Karpas-422 (cell line): ENCODE results near the gene FUNDC2. TPM values are rescaled to one million over a fixed set of nuclear protein-coding genes. Genes with fewer than 3 reads are reported as not detected.

Experiments used
- DNase-seq: peaks from one replicate; pipeline ENCODE4 v3.0.0-alpha.2; 2015
- H2AFZ ChIP-seq: fragments of 200-600 bp; sonication (generic); 2 replicates; pipeline ENCODE4 v1.6.1; 2014; ENCODE audit warnings: antibody characterized with exemption, low read length, mixed read lengths
- H3K27ac ChIP-seq: fragments of 200-600 bp; sonication (generic); 2 replicates; pipeline ENCODE4 v1.5.1; 2014; ENCODE audit warnings: mild to moderate bottlenecking, low read length, moderate library complexity
- H3K27me3 ChIP-seq: fragments of 200-600 bp; sonication (generic); 2 replicates; pipeline ENCODE4 v1.6.1; 2014; ENCODE audit warnings: low read length, mixed read lengths
- H3K36me3 ChIP-seq: fragments of 200-600 bp; sonication (generic); 2 replicates; pipeline ENCODE4 v1.6.1; 2014; ENCODE audit warnings: low read length, mixed read lengths; ENCODE audit not compliant: insufficient read depth
- H3K4me1 ChIP-seq: fragments of 200-600 bp; sonication (generic); 2 replicates; pipeline ENCODE4 v1.6.1; 2014; ENCODE audit warnings: mild to moderate bottlenecking, low read length, mixed read lengths
- H3K4me2 ChIP-seq: fragments of 200-600 bp; sonication (generic); 2 replicates; pipeline ENCODE4 v1.6.1; 2014; ENCODE audit warnings: low read length, low read depth, mild to moderate bottlenecking; ENCODE audit not compliant: poor library complexity, severe bottlenecking
- H3K4me3 ChIP-seq: fragments of 200-600 bp; sonication (generic); 2 replicates; pipeline ENCODE4 v1.5.1; 2014; ENCODE audit warnings: mild to moderate bottlenecking, antibody characterized with exemption, low read length, mixed read lengths
- H3K79me2 ChIP-seq: fragments of 200-600 bp; sonication (generic); 2 replicates; pipeline ENCODE4 v1.6.1; 2014; ENCODE audit warnings: mild to moderate bottlenecking, low read length, mixed read lengths
- H3K9ac ChIP-seq: fragments of 200-600 bp; sonication (generic); 2 replicates; pipeline ENCODE4 v1.6.0; 2014; ENCODE audit warnings: low read length
- H3K9me2 ChIP-seq: fragments of 200-600 bp; sonication (generic), shearing (Covaris generic); replicated peaks from 2 replicates; pipeline ENCODE4 v1.6.0; 2014; ENCODE audit warnings: mild to moderate bottlenecking, low read length, moderate library complexity; ENCODE audit not compliant: insufficient read depth
- H3K9me3 ChIP-seq: fragments of 300-700, 200-600 bp; sonication (generic); 2 replicates; pipeline ENCODE4 v1.6.1; 2014; ENCODE audit warnings: low read length, mixed read lengths
- H4K20me1 ChIP-seq: fragments of 200-600 bp; sonication (generic); 2 replicates; pipeline ENCODE4 v1.6.1; 2014; ENCODE audit warnings: mild to moderate bottlenecking, antibody characterized with exemption, low read length, low read depth; ENCODE audit not compliant: insufficient read depth
- total RNA-seq: library from RNA; depleted of rRNA; stranded (reverse); fragments of >200 nt; shearing (Covaris generic); gene quantifications from 2 replicates; pipeline ENCODE4 v1.2.3, GENCODE V29; 2014; ENCODE audit warnings: low replicate concordance; rRNA removed

The FUNDC2 gene, protein sequence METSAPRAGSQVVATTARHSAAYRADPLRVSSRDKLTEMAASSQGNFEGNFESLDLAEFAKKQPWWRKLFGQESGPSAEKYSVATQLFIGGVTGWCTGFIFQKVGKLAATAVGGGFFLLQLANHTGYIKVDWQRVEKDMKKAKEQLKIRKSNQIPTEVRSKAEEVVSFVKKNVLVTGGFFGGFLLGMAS
- total RNA-seq = 38.9 and 55.2 TPM in 2 replicates

DNA sequence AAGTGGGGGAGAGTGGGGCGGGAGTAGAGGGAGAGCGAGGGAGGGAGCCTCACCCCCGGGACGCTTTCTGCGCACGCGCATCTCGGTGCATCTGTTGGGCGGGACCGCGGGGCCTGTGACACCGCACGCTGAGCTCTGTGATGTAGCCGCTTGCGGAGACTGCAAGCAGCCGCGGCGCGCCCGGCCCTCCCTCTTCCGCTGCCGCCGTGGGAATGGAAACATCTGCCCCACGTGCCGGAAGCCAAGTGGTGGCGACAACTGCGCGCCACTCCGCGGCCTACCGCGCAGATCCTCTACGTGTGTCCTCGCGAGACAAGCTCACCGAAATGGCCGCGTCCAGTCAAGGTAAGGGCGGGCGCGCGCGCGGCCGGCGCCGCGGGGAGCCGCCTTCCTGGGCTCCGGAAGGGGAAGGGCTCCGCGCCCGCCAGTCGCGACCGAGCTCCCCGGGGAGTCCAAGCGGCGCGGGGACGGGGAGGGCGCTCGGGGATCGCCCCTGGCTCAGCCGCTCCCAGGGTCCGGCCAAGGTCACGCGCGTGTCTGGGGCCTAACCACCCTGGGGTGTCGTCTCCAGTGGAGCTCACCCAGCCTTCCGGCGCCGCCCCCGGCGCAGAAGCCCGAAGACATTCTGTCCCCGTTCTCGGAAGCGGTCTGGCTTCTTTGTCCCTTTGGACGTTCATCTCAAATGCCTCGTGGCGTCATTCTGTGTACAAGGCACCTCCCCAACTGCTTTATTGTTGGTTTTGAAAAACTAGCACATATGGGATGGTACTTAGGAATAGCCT lies at the start of gene FUNDC2:
Gene FUNDC2, plus strand, starts transcription at position 118 of the 782 bp plus-strand sequence. Its CDS starts 95 bp downstream, at position 213.
- peak within 1 kb of the TSS; percentile 78 for H3K4me3 ChIP-seq

DNA sequence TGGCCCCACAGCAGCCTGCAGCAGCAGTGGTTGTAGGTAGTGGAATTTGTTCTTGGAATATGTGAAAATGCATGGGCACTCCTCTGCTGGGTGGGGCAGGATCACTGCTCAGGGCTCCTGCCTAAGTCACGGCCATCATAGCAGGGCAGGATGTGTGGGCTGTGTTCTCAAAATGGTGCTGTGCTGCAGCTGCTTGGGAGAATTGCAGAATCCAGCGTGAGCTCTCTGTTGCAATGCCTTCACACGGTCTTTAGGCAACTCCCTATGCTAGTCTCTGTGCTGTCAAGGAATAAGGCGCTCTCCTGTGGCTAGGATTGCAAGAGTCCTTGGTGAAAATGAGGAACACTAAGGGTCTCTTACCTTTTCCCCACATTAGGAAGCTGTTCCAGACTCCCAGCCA lies 47.0 kb upstream of the FUNDC2 start:
- Histone ChIP-seq H3K4me3 (no peak overlapping the region), H3K27me3 (no peaks in the 10 kb centered on the region), H3K9ac (no peak overlapping the region), H3K79me2 (no peaks in the 10 kb centered on the region), H3K4me1 (peaks cover 8% of the 10 kb centered on the region; the same call in 1 of the 2 replicates), H4K20me1 (no peaks in the 10 kb centered on the region), H2AFZ (no peak overlapping the region), H3K27ac (no peak overlapping the region), H3K36me3 (no peaks in the 10 kb centered on the region), H3K4me2 (no peak overlapping the region), H3K9me2 (no peaks in the 10 kb centered on the region), H3K9me3 (no peaks in the 10 kb centered on the region)
- no peak for DNase-seq

More for the DNA sequence above, at the start of gene FUNDC2:
- H3K79me2 ChIP-seq = peaks cover 40% of the 10 kb centered on the region
- H3K36me3 ChIP-seq = no peaks in the 10 kb centered on the region
- no peaks in the 10 kb centered on the region for H4K20me1 ChIP-seq
- peak within 1 kb of the TSS; percentile 84 for H3K9ac ChIP-seq
- H3K4me2 ChIP-seq = peak within 1 kb of the TSS; percentile 80
- H2AFZ ChIP-seq = 0 out of 2 replicates have a peak within 1 kb of the TSS, but pooled peaks have one; percentile 50
- H3K4me1 ChIP-seq = peaks cover 28% of the 10 kb centered on the region
- peak; percentile 96 for DNase-seq
- no peaks in the 10 kb centered on the region for H3K9me3 ChIP-seq
- H3K27ac ChIP-seq = peak within 1 kb of the TSS; percentile 91
- no peaks in the 10 kb centered on the region for H3K9me2 ChIP-seq
- H3K27me3 ChIP-seq = no peaks in the 10 kb centered on the region

DNA sequence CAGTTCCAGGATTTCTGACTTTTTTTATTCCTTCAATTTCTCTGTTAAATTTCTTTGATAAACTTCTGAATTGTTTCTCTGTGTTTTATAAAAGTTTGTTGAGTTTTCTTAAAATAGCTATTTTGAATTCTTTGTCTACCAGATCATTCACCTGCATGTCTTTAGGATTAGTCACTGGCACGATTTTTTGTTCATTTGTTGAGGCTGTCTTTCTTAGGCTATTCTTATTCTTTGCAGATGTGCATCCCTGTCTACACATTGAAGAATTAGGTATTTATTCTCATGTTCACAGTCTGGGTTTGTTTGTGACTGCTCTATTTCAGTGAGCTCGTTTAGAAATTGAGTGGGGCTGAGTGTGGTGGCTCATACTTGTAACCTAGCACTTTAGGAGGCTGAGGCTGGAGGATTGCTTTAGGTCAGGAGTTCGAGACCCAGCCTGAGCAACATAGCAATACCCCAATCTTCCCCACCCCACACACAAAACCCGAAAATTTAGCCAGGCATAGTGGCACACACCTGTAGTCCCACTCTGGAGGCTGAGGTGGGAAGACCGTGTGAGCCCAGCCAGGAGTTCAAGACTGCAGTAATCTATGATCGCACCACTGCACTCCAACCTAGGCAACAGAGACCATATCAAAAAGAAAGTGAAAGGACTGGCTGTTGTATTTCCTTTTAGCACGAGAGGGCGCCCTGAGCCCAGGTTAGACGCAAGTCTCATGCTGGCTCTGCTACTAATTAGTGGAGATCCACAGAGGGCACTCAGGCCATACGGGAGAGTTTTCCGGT lies 46.1 kb upstream of the FUNDC2 start:
- no peaks in the 10 kb centered on the region for H4K20me1 ChIP-seq
- H2AFZ ChIP-seq = peak overlapping the region; percentile 73; the same call in 1 of the 2 replicates
- no peak overlapping the region for H3K27ac ChIP-seq
- H3K9me3 ChIP-seq = no peaks in the 10 kb centered on the region
- DNase-seq = peak; percentile 93
- H3K9ac ChIP-seq = peak overlapping the region; percentile 31; the same call in 1 of the 2 replicates
- H3K9me2 ChIP-seq = no peaks in the 10 kb centered on the region
- H3K4me3 ChIP-seq = peak overlapping the region; percentile 52; the same call in 1 of the 2 replicates
- no peaks in the 10 kb centered on the region for H3K79me2 ChIP-seq
- peak overlapping the region; percentile 49 for H3K4me2 ChIP-seq
- peaks cover 9% of the 10 kb centered on the region; the same call in 1 of the 2 replicates for H3K4me1 ChIP-seq
- H3K27me3 ChIP-seq = no peaks in the 10 kb centered on the region
- no peaks in the 10 kb centered on the region for H3K36me3 ChIP-seq

DNA sequence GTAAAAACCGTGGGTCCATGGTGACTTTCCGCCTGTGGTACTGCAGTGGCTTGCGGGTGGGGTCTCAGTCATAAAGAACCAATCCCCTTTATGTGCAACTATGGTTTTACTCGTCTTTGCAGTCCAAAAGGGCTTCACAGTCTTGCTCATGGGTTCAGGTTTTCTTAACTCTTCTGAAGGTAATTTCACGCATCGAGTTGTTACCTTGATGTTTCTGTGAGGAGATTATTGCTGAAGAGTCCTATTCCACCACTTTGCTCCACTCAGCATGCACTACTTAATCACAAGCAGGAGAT lies 45.6 kb upstream of the FUNDC2 start:
- no peaks in the 10 kb centered on the region for H3K9me3 ChIP-seq
- H3K4me1 ChIP-seq = peaks cover 9% of the 10 kb centered on the region; the same call in 1 of the 2 replicates
- H2AFZ ChIP-seq = peak overlapping the region; percentile 73
- H3K9ac ChIP-seq = peak overlapping the region; percentile 7; the same call in 1 of the 2 replicates
- H3K79me2 ChIP-seq = no peaks in the 10 kb centered on the region
- H4K20me1 ChIP-seq = no peaks in the 10 kb centered on the region
- no peak for DNase-seq
- H3K27ac ChIP-seq = no peak overlapping the region
- peak overlapping the region; percentile 52; the same call in 1 of the 2 replicates for H3K4me3 ChIP-seq
- H3K27me3 ChIP-seq = no peaks in the 10 kb centered on the region
- H3K4me2 ChIP-seq = peak overlapping the region; percentile 49
- H3K9me2 ChIP-seq = no peaks in the 10 kb centered on the region
- H3K36me3 ChIP-seq = no peaks in the 10 kb centered on the region

DNA sequence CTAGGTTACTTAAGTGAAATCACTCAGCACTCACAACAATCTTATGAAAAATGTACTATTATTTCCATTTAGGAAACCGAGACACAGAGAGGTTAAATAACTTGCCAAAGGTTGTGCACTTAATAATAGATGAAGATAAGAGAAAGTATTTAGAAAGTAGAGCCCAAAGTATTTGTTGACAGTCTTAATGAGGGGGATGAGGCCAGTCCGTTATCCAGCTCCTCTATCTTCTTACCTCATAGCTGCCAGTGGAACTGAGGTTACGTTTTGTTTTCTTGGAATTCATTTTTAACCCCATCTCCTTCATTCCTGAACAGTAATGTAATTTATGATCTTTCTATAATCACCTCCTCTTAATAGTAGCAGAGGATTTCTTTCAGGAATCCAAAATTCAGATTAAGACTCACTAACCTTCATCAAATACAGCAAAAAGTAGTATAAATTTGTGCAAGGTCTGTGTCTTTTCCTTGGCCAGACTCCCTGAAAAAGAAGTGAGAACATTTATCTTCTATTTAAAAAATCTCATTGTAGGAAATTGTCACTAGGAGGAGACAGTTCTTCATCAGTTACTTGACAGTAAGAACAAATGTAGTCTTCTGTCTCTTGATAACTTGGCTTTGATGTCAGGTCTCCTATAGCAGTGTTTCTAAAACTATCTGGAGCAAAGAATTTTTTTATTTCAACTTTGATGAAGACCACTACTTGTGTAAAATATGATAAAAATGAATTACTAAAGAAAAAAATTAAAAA lies 39.6 kb upstream of the FUNDC2 start:
- no peaks in the 10 kb centered on the region for H3K9me2 ChIP-seq
- H3K9me3 ChIP-seq = no peaks in the 10 kb centered on the region
- H3K27ac ChIP-seq = no peak overlapping the region
- H3K4me1 ChIP-seq = peaks cover 5% of the 10 kb centered on the region; the same call in 1 of the 2 replicates
- no peaks in the 10 kb centered on the region for H3K27me3 ChIP-seq
- no peak overlapping the region for H2AFZ ChIP-seq
- no peak overlapping the region for H3K4me3 ChIP-seq
- DNase-seq = peak; percentile 45
- no peaks in the 10 kb centered on the region for H3K36me3 ChIP-seq
- no peak overlapping the region for H3K9ac ChIP-seq
- no peak overlapping the region for H3K4me2 ChIP-seq
- H4K20me1 ChIP-seq = no peaks in the 10 kb centered on the region
- H3K79me2 ChIP-seq = no peaks in the 10 kb centered on the region

DNA sequence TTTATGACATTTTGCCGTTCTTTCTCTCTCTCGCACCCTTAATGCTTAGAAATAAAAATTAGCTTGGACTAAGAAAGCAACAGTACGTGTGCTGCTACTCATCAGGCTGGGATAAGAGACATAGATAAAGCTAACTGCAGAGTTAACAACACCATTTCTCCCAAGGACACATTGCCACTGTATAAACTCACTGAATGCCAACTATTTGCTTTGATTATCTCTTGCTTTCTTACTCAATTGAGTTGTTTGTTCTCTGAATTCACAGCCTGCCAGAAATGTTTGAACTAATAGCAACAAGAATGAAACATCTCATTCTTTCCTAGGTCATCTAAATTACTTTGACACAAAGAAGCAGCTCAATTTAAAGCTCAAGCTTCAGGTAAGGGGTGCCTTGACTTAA lies 38.7 kb upstream of the FUNDC2 start:
- Histone ChIP-seq H3K27ac (no peak overlapping the region), H3K27me3 (no peaks in the 10 kb centered on the region), H3K9ac (no peak overlapping the region), H4K20me1 (no peaks in the 10 kb centered on the region), H3K79me2 (no peaks in the 10 kb centered on the region), H3K9me2 (no peaks in the 10 kb centered on the region), H3K4me3 (no peak overlapping the region), H3K4me2 (no peak overlapping the region), H3K9me3 (no peaks in the 10 kb centered on the region), H3K36me3 (no peaks in the 10 kb centered on the region), H3K4me1 (peaks cover 5% of the 10 kb centered on the region; the same call in 1 of the 2 replicates), H2AFZ (no peak overlapping the region)
- DNase-seq = no peak

DNA sequence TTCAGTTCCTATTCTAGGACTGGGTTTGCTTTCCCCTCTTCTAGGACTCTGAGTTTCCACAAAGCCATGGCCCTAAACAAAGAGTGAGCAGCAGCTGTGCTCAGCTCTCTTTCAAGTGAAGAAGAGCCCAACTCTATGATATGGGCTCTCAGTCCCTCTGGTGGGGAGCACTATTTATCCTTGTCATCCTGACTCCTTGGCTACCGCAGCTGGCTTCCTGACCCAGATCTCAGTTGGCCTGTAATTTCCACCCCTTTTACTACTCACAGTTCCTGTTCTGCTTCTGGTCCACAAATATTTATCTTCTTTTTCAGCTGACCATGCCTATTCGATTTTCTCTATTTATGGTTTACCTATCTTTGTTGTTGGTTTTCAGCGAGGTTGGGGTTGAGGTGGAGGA lies 37.9 kb upstream of the FUNDC2 start:
- H3K9me3 ChIP-seq = no peaks in the 10 kb centered on the region
- no peaks in the 10 kb centered on the region for H3K9me2 ChIP-seq
- H3K27ac ChIP-seq = no peak overlapping the region
- no peaks in the 10 kb centered on the region for H3K27me3 ChIP-seq
- H3K9ac ChIP-seq = no peak overlapping the region
- no peaks in the 10 kb centered on the region for H3K79me2 ChIP-seq
- H3K4me3 ChIP-seq = no peak overlapping the region
- no peak overlapping the region for H2AFZ ChIP-seq
- H3K4me1 ChIP-seq = peaks cover 5% of the 10 kb centered on the region; the same call in 1 of the 2 replicates
- no peaks in the 10 kb centered on the region for H4K20me1 ChIP-seq
- no peak overlapping the region for H3K4me2 ChIP-seq
- no peak for DNase-seq
- no peaks in the 10 kb centered on the region for H3K36me3 ChIP-seq
